ENCODE data around the gene FGF10. TPM values are rescaled to one million over a fixed set of nuclear protein-coding genes. Genes with fewer than 3 reads are reported as not detected.

Gene FGF10
- total and polyA plus RNA-seq, 4 donors, result 1.3 to 37.3 (median 4.9) TPM

- peak overlapping the region; percentile 41 for H3K4me3 ChIP-seq
- DNase-seq (peak; percentile 54 to 78 (median 55)), ATAC-seq (ENCODE audit: insufficient read depth, low FRiP score) (no peak)
- H3K27me3 ChIP-seq (ENCODE audit: control insufficient read depth in 3 of 3, insufficient read depth in 3 of 3, low read length in 2 of 3), result peaks cover 2 to 20% (median 4%) of the 10 kb centered on the region in 3 donors
- peak overlapping the region in 1 of 2 donors; percentile 81 for H3K27ac ChIP-seq (ENCODE audit: low read depth in 1 of 2, low read length in 1 of 2)
- WGBS, 2 donors, result 7 to 9% methylated on average over 8 to 11 of the region's 11 CpGs
- peaks cover 0 to 5% (median 0%) of the 10 kb centered on the region in 4 donors for H3K9me3 ChIP-seq (ENCODE audit: control insufficient read depth in 4 of 4, insufficient read depth in 3 of 4, low read length in 3 of 4)
- no peak for TF ChIP-seq CTCF (IDR thresholded peaks at IDR 0.05; ENCODE audit: control extremely low read depth, extremely low read depth)
- peak overlapping the region in 1 of 2 donors; percentile 91 for H3K9ac ChIP-seq (ENCODE audit: insufficient read depth in 1 of 2, low read length in 2 of 2)
- peaks cover 0 to 41% (median 7%) of the 10 kb centered on the region in 5 donors for H3K4me1 ChIP-seq (ENCODE audit: control insufficient read depth in 5 of 5, insufficient read depth in 5 of 5, low read length in 5 of 5)
- H3K36me3 ChIP-seq (ENCODE audit: control insufficient read depth in 4 of 4, insufficient read depth in 4 of 4, low read length in 4 of 4), result no peaks in the 10 kb centered on the region
Observed at GRCh38 chr5:44387921-44388320, 1.3 kb downstream of the FGF10 start.

GRCh38 chr5:44387406-44387805 is 1.8 kb downstream of the FGF10 start:
- no peak for ATAC-seq (ENCODE audit: insufficient read depth, low FRiP score)
- peak in 2 of 3 donors; percentile 55 to 69 for DNase-seq
- no peak for TF ChIP-seq CTCF (IDR thresholded peaks at IDR 0.05; ENCODE audit: control extremely low read depth, extremely low read depth)

GRCh38 chr5:44385291-44385900 is 3.8 kb downstream of the FGF10 start:
- H3K9me3 ChIP-seq (ENCODE audit: control insufficient read depth in 4 of 4, insufficient read depth in 3 of 4, low read length in 3 of 4), result peaks cover 0 to 5% (median 0%) of the 10 kb centered on the region in 4 donors
- TF ChIP-seq CTCF (IDR thresholded peaks at IDR 0.05; ENCODE audit: control extremely low read depth, extremely low read depth), result no peak
- DNase-seq, result peak; percentile 39 to 86 (median 86)
- 23 to 24% methylated on average over 4 of the region's 4 CpGs for WGBS, 2 donors
- no peak overlapping the region for H3K4me3 ChIP-seq
- H3K27ac ChIP-seq (ENCODE audit: low read depth in 1 of 2, low read length in 1 of 2), result no peak overlapping the region
- H3K36me3 ChIP-seq (ENCODE audit: control insufficient read depth in 4 of 4, insufficient read depth in 4 of 4, low read length in 4 of 4), result peaks cover 0 to 3% (median 0%) of the 10 kb centered on the region in 4 donors
- ATAC-seq (ENCODE audit: insufficient read depth, low FRiP score), result no peak
- H3K27me3 ChIP-seq (ENCODE audit: control insufficient read depth in 3 of 3, insufficient read depth in 3 of 3, low read length in 2 of 3), result peaks cover 2 to 20% (median 4%) of the 10 kb centered on the region in 3 donors
- peaks cover 0 to 39% (median 0%) of the 10 kb centered on the region in 5 donors for H3K4me1 ChIP-seq (ENCODE audit: control insufficient read depth in 5 of 5, insufficient read depth in 5 of 5, low read length in 5 of 5)
- H3K9ac ChIP-seq (ENCODE audit: insufficient read depth in 1 of 2, low read length in 2 of 2), result peak overlapping the region in 1 of 2 donors; percentile 61

More at GRCh38 chr5:44387406-44387805, 1.8 kb downstream of the FGF10 start:
- Histone ChIP-seq H3K27ac (ENCODE audit: low read depth in 1 of 2, low read length in 1 of 2) (no peak overlapping the region), H3K27me3 (ENCODE audit: control insufficient read depth in 3 of 3, insufficient read depth in 3 of 3, low read length in 2 of 3) (peaks cover 2 to 20% (median 4%) of the 10 kb centered on the region in 3 donors), H3K4me3 (no peak overlapping the region), H3K4me1 (ENCODE audit: control insufficient read depth in 5 of 5, insufficient read depth in 5 of 5, low read length in 5 of 5) (peaks cover 0 to 39% (median 4%) of the 10 kb centered on the region in 5 donors), H3K9ac (ENCODE audit: insufficient read depth in 1 of 2, low read length in 2 of 2) (peak overlapping the region in 1 of 2 donors; percentile 91), H3K9me3 (ENCODE audit: control insufficient read depth in 4 of 4, insufficient read depth in 3 of 4, low read length in 3 of 4) (peaks cover 0 to 5% (median 0%) of the 10 kb centered on the region in 4 donors), H3K36me3 (ENCODE audit: control insufficient read depth in 4 of 4, insufficient read depth in 4 of 4, low read length in 4 of 4) (no peaks in the 10 kb centered on the region)
- whole genome bisulfite sequencing, 2 donors, result 16 to 18% methylated on average over 3 of the region's 3 CpGs
